Thyroid gland (tissue), 4 donors: Measurements from ENCODE around the gene UBE4B. TPM values are rescaled to one million over a fixed set of nuclear protein-coding genes. Genes with fewer than 3 reads are reported as not detected.

ENCODE experiments used
- DNase-seq, 2 donors: peaks; one replicate each; pipeline ENCODE4 v3.0.0-alpha.2; 2019
- H3K27ac ChIP-seq, 3 donors: fragments of 200-600 bp; sonication (generic); 1 replicate in 2 of 3; 2 replicates in 1 of 3; pipeline ENCODE4 v1.5.1; 2016 to 2019; ENCODE audit warnings: mild to moderate bottlenecking in 1 of 3, moderate library complexity in 1 of 3
- H3K27me3 ChIP-seq: fragments of 200-600 bp; sonication (generic); one replicate; pipeline ENCODE4 v1.5.1; 2019
- H3K36me3 ChIP-seq, 2 donors: fragments of 200-600 bp; sonication (generic); one replicate each; pipeline ENCODE4 v1.5.1; 2016 to 2019
- H3K4me1 ChIP-seq, 2 donors: fragments of 200-600 bp; sonication (generic); one replicate each; pipeline ENCODE4 v1.5.1; 2017 to 2019
- H3K4me3 ChIP-seq, 3 donors: fragments of 200-600 bp; sonication (generic); replicated peaks in 1 of 3; 1 replicate in 2 of 3; 2 replicates in 1 of 3; pipeline ENCODE4 v1.5.1; 2016; ENCODE audit warnings: mild to moderate bottlenecking in 1 of 3
- H3K9me3 ChIP-seq: fragments of 200-600 bp; sonication (generic); one replicate; pipeline ENCODE4 v1.5.1; 2017
- POLR2A ChIP-seq, 2 donors: fragments of 450-650 bp; IDR thresholded peaks; one replicate each; pipeline ENCODE4 v1.6.1; 2017; ENCODE audit warnings: antibody characterized with exemption in 2 of 2, mild to moderate bottlenecking in 2 of 2, moderate library complexity in 1 of 2
- WGBS, 2 donors: methylation state at CpG; one replicate each; pipeline ENCODE4 v1.1.5; 2017; 5-methylcytosine and 5-hydroxymethylcytosine counted together
- intact Hi-C: fragments of 100-400 bp; cut with DNase I; formaldehyde crosslinking; loops from one replicate; pipeline ENCODE4 v1.15.1; 2023
- total RNA-seq, 4 donors: library from RNA; depleted of rRNA; stranded (reverse); fragments of >200 nt; gene quantifications; one replicate each; pipeline ENCODE4 v1.2.3, GENCODE V29; 2016
- TF ChIP-seq, protein P1 (sequence below), 6 experiments: fragments of 200-600 bp in 3 of 6; fragments of 450-650 bp in 3 of 6; sonication (generic) in 3 of 6; IDR thresholded peaks; one replicate each; pipeline ENCODE4 v1.5.1; 2016 to 2019; ENCODE audit warnings: antibody characterized with exemption in 6 of 6, mild to moderate bottlenecking in 2 of 6, inconsistent platforms in 1 of 6, moderate library complexity in 1 of 6

Gene UBE4B
- total RNA-seq, 4 donors from 2014 or later, result 64.0 to 89.0 (median 71.0) TPM

DNA sequence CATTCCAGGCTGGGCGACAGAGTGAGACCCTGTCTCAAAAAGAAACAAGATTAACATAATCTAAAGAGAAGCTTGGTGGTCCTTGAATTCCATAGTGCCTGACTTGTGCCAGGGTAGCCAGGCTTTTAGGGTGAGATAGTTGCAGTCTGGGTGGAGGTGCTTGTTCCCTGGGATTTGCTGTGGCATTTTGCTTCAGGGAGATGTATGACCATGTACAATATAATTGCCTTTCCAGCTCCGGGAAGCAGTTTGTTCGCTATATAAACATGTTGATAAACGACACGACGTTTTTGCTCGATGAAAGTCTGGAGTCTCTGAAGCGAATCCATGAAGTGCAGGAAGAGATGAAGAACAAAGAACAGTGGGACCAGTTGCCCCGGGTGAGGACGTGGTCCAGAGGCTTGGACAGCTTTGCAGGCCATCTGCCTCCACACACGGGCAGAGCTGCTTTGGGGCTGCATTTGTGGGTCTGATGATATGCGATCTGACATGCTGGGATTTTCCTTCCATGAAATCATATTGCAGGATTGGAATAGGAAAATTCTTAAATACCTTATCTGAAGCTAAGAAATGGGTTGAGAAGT is 128.2 kb downstream of the UBE4B start:
- TF ChIP-seq, protein P1, sequence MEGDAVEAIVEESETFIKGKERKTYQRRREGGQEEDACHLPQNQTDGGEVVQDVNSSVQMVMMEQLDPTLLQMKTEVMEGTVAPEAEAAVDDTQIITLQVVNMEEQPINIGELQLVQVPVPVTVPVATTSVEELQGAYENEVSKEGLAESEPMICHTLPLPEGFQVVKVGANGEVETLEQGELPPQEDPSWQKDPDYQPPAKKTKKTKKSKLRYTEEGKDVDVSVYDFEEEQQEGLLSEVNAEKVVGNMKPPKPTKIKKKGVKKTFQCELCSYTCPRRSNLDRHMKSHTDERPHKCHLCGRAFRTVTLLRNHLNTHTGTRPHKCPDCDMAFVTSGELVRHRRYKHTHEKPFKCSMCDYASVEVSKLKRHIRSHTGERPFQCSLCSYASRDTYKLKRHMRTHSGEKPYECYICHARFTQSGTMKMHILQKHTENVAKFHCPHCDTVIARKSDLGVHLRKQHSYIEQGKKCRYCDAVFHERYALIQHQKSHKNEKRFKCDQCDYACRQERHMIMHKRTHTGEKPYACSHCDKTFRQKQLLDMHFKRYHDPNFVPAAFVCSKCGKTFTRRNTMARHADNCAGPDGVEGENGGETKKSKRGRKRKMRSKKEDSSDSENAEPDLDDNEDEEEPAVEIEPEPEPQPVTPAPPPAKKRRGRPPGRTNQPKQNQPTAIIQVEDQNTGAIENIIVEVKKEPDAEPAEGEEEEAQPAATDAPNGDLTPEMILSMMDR (IDR thresholded peaks at IDR 0.05), result no peak
- no peak for TF ChIP-seq POLR2A (IDR thresholded peaks at IDR 0.05)
- no peak overlapping the region for H3K4me3 ChIP-seq
- no peaks in the 10 kb centered on the region for H3K9me3 ChIP-seq
- DNase-seq, result peak; percentile 24 to 29
- peaks cover 9 to 12% of the 10 kb centered on the region in 2 donors for H3K4me1 ChIP-seq
- H3K27ac ChIP-seq, result peak overlapping the region; percentile 10 to 21 (median 19)
- H3K36me3 ChIP-seq, result peaks cover 14 to 19% of the 10 kb centered on the region in 2 donors
- 32 to 46% methylated on average over 12 of the region's 12 CpGs for WGBS, 2 donors
- intact Hi-C loops, result loop anchor here (10.0 kb wide), 1 partner anchor 206 kb away; no protein-coding TSS in a partner anchor
- no peaks in the 10 kb centered on the region for H3K27me3 ChIP-seq

DNA sequence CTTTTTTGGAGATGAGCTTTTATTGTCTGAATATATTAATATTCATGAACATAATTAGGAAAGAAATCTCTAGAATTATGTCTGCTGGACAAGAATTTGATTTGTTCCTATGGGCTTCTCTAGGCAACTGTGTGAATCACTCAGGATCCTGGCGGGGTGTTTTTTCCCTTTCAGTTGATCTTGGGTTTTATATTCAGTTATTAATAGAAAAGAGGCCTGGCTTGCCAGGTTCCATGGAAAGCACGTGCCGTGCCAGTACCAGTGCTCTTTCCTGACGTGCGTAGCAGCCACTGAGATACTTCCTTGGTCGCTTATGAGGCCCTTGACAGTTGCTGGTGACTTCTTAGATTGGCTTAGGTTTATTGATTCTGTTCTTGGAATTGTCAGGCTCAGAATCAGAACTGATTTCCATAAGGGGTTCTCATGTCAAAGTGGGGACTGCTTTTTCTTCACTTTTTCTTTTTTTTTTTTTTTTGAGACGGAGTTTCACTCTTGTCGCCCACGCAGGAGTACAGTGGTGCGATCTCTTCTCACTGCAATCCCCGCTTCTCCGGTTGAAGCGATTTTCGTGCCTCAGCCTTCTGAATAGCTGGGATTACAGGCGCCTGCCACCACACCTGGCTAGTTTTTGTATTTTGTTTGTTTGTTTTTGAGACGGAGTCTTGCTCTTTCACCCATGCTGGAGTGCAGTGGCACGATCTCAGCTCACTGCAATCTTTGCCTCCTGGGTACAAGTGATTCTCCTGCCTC is 129.0 kb downstream of the UBE4B start:
- Histone ChIP-seq H3K9me3 (no peaks in the 10 kb centered on the region), H3K27ac (peak overlapping the region in 2 of 3 donors; percentile 19 to 36), H3K27me3 (no peaks in the 10 kb centered on the region), H3K4me3 (no peak overlapping the region), H3K4me1 (peaks cover 9 to 12% of the 10 kb centered on the region in 2 donors), H3K36me3 (peaks cover 18 to 19% of the 10 kb centered on the region in 2 donors)
- 77 to 87% methylated on average over 17 of the region's 17 CpGs for WGBS, 2 donors
- intact Hi-C loops, result loop anchor here (10.0 kb wide), 1 partner anchor 207 kb away; no protein-coding TSS in a partner anchor
- no peak for DNase-seq
- TF ChIP-seq, protein P1 (IDR thresholded peaks at IDR 0.05), result no peak
- no peak for TF ChIP-seq POLR2A (IDR thresholded peaks at IDR 0.05)

DNA sequence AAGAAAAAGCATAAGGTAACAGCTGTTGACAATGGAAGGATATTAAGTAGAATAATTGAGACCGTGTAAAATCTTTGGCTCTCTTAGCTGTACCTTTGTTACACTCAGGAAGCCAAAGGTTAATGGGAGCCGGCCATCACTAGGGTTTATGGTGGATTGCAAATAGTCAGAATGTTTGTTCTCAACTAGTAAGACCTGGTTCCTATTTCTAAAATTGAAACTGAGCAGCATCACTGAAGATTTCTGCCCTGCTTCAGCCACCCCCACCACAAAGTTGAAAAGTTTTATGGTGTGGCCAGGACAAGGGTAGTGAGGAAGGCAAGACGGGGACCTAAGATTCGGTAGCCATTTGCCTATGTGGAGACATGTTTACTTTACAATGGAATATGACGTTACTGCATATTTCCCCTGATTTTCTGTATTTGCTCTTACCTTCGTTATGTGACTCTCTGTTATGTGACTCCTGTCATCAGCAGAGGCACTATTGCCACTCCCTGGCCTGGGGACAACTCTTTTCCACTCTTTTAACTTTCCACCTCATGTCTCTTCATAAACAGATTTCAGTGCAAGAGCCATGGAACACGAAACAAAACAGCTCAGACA is 136.3 kb downstream of the UBE4B start:
- TF ChIP-seq, protein P1 (IDR thresholded peaks at IDR 0.05), result no peak
- no peak for TF ChIP-seq POLR2A (IDR thresholded peaks at IDR 0.05)
- H3K27ac ChIP-seq, result peak overlapping the region in 2 of 3 donors; percentile 27 to 36
- intact Hi-C loops, result loop anchor here (10.0 kb wide), 1 partner anchor 214 kb away; no protein-coding TSS in a partner anchor
- no peak for DNase-seq
- WGBS, 2 donors, result 82 to 85% methylated on average over 7 of the region's 7 CpGs
- no peak overlapping the region for H3K4me3 ChIP-seq
- H3K36me3 ChIP-seq, result peaks cover 23 to 33% of the 10 kb centered on the region in 2 donors
- no peaks in the 10 kb centered on the region for H3K9me3 ChIP-seq
- peaks cover 4 to 13% of the 10 kb centered on the region in 2 donors for H3K4me1 ChIP-seq
- H3K27me3 ChIP-seq, result no peaks in the 10 kb centered on the region

DNA sequence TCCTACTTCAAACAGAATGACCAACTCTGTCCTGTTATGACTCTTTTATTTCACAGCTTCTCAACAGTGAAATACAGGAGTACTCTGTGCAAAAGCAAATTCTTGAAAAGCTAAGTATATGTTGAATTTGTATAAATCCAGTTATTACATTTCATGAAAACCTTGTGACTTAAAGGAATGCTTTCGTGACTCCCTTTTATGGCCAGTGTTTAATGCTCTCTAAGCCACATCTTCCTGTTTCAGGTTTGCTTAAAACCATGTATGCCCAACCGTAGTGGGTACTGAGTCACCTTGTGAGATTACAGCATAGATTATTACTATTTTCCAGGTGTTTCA is 137.4 kb downstream of the UBE4B start:
- Histone ChIP-seq H3K9me3 (no peaks in the 10 kb centered on the region), H3K27me3 (no peaks in the 10 kb centered on the region), H3K27ac (no peak overlapping the region), H3K36me3 (peaks cover 21 to 33% of the 10 kb centered on the region in 2 donors), H3K4me1 (peaks cover 4 to 13% of the 10 kb centered on the region in 2 donors), H3K4me3 (no peak overlapping the region)
- intact Hi-C loops, result no loop called here
- TF ChIP-seq, protein P1 (IDR thresholded peaks at IDR 0.05), result no peak
- no peak for TF ChIP-seq POLR2A (IDR thresholded peaks at IDR 0.05)
- DNase-seq, result no peak
- WGBS, 2 donors, result 87 to 92% methylated on average over 2 of the region's 2 CpGs
